ENCODE results near the gene TMEM37.

GRCh38 chr2:119416299-119416923 lies 15.2 kb upstream of the TMEM37 start:
- no peak for TF ChIP-seq CTCF (IDR thresholded peaks at IDR 0.05; ENCODE audit: poor library complexity)
- TF ChIP-seq EZH2phosphoT487 (IDR thresholded peaks at IDR 0.05; ENCODE audit: low read depth, severe bottlenecking, unreplicated experiment) = no peak
